ENCODE measurements around the gene ZNF827. TPM values are rescaled to one million over a fixed set of nuclear protein-coding genes. Genes with fewer than 3 reads are reported as not detected.

The ZNF827 gene
- total RNA-seq, 1 donor = 10.7 TPM

GRCh38 chr4:145757188-145757587 is 181.4 kb downstream of the ZNF827 start:
- TF ChIP-seq CTCF (IDR thresholded peaks at IDR 0.05; ENCODE audit: insufficient read depth, low read length) = no peak
- DNase-seq (ENCODE audit: low read depth) = no peak

GRCh38 chr4:145756244-145756643 is 182.4 kb downstream of the ZNF827 start:
- H3K4me3 ChIP-seq (ENCODE audit: low read depth, low read length) = no peak overlapping the region
- no peak for TF ChIP-seq CTCF (IDR thresholded peaks at IDR 0.05; ENCODE audit: insufficient read depth, low read length)
- no peak for DNase-seq (ENCODE audit: low read depth)

More at GRCh38 chr4:145757188-145757587, 181.4 kb downstream of the ZNF827 start:
- no peak overlapping the region for H3K4me3 ChIP-seq (ENCODE audit: low read depth, low read length)

GRCh38 chr4:145755802-145756201 is 182.8 kb downstream of the ZNF827 start:
- no peak overlapping the region for H3K4me3 ChIP-seq (ENCODE audit: low read depth, low read length)
- TF ChIP-seq CTCF (IDR thresholded peaks at IDR 0.05; ENCODE audit: insufficient read depth, low read length) = no peak
- peak; percentile 27 for DNase-seq (ENCODE audit: low read depth)

GRCh38 chr4:145743641-145744040 is 195.0 kb downstream of the ZNF827 start:
- no peak for TF ChIP-seq CTCF (IDR thresholded peaks at IDR 0.05; ENCODE audit: insufficient read depth, low read length)
- DNase-seq (ENCODE audit: low read depth) = no peak
- no peak overlapping the region for H3K4me3 ChIP-seq (ENCODE audit: low read depth, low read length)

- no peak for DNase-seq (ENCODE audit: low read depth)
- no peak for TF ChIP-seq CTCF (IDR thresholded peaks at IDR 0.05; ENCODE audit: insufficient read depth, low read length)
- no peak overlapping the region for H3K4me3 ChIP-seq (ENCODE audit: low read depth, low read length)
Measured at GRCh38 chr4:145740806-145741205, 197.8 kb downstream of the ZNF827 start.

- H3K4me3 ChIP-seq (ENCODE audit: low read depth, low read length) = no peak overlapping the region
- DNase-seq (ENCODE audit: low read depth) = peak; percentile 23
- TF ChIP-seq CTCF (IDR thresholded peaks at IDR 0.05; ENCODE audit: insufficient read depth, low read length) = no peak
Measured at GRCh38 chr4:145739845-145740244, 198.8 kb downstream of the ZNF827 start.

GRCh38 chr4:145736241-145736831 is 202.3 kb downstream of the ZNF827 start:
- DNase-seq (ENCODE audit: low read depth) = peak; percentile 93
- no peak overlapping the region for H3K4me3 ChIP-seq (ENCODE audit: low read depth, low read length)
- no peak for TF ChIP-seq CTCF (IDR thresholded peaks at IDR 0.05; ENCODE audit: insufficient read depth, low read length)

All from fibroblast of the aortic adventitia (primary cell).